ENCODE results near the gene TNFAIP3.

The TNFAIP3 gene

DNA sequence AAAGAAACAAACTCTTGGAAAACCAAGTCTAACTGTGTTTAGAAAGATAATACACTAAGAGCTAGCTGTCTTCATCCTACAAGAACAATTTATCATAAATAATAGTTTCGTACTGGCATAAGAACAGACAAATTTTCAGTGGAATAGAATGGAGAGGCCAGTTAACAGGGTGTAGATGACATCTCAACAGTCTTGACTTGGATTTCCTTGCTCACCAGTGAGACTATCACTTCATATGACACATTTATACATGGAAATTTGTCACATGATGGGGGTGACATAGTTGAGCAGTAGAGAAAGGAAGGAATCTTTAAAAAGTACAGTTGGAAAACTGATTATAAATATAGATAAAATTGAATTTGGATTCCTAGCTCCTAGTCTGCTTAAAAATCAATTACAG is 35.6 kb downstream of the TNFAIP3 start:
- no peak for DNase-seq (ENCODE audit: low spot score)

DNA sequence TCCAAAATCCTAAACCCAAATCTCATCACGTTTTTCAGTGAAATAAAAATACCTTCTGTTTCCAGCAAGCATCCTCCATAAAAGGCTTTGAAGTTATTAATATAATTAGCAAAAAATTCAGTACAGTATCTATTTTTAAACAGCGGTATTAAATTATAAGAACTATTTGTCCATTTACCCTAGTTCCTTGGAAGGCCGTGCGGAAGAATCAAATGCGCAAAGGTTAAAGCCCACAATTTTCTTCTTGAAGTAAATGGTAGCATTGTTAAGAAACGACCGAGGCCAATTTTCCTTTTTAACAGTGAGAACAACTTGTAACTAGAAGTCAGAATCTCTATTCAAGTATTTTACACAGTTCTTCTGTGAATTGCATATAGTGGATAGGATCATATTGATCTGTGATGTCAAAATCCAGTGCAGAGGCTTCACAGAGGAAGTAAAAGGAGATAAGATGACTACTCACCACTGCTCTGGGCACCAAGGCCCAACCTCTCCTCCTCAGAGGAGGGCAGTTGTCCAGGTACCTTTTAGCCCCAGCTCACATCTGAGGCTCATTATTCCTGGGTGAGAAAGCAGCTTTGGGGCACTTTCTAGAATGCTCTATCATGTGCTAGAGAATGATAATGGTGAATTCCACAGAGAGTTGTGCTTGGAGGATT is 36.3 kb downstream of the TNFAIP3 start:
- no peak for DNase-seq (ENCODE audit: low spot score)

DNA sequence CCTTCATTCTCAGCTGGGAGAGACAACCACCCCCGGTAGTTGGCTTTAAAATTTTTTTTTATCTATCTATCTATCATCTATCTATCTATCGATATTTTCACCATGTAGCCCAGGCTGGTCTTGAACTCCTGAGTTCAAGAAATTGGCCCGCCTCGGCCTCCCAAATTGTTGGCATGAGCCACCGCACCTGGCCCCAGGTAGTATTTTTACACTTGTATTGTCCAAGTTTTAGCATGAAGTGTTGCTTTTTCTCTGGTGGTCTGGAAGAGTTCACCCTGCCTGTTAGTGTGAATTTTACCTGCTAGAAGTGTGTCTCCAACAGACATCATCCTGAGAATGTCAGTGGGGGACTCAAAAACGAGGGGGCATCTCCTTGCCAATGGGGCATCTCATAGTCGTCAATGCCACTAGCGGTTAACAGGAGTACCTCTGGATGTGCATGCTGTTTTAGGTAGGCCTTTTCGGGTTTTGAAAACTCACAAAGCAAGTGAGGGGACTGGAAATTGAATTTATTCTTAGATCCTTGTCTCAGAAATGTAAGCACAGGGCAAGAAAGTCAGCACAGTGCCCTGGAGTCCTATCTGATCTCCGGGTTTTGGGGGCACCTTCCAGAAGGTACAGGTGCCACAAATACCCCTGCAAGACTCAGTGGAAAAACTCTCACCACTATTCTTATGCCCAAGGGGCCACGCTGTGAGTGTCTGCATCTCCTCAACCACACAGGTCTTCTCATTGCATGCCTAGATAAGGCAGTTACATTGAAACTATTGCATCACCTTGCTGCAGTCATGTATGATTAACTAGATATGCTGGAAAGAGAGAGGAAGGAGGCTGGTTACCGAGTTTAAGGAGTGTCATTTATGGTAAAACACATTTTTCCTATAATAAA is 37.1 kb downstream of the TNFAIP3 start:
- no peak for DNase-seq (ENCODE audit: low spot score)

DNA sequence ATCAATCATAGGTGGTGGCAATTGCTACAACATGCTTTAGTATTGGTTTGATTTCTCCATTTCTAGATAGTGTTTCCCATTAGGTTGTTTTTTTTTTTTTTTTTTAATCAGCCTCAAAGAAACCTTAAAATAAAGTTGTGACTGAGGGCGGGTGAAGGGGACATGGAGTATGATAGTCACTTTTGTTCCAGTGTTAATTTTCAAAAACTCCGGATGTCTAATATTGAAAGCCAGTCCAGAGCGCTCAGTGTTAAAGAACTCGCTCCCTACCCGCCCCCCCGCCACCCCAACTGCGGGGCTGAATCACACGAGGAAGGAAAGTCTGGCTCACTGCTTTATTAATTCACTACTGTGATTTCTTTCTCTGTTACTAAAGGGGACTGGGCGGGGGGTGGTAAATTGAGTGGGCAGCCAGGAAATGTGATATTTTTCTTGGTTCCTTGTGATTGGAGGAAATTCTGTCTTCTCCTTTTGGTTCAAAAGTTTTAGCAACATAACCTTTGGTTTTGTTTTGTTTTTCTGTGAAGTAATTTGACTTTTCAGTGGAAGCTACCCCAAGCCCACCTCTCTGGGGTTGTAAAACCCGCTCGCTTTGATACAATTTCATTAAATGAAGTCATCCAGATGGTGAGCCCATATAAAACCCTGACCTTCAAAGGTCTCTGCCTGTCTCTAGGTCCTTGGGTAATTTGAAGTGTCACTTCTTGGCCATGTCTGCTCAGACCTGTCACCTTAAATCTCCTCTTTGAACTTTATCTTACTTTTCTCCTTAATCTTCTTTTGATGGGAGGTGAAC is 38.0 kb downstream of the TNFAIP3 start:
- no peak for DNase-seq (ENCODE audit: low spot score)

DNA sequence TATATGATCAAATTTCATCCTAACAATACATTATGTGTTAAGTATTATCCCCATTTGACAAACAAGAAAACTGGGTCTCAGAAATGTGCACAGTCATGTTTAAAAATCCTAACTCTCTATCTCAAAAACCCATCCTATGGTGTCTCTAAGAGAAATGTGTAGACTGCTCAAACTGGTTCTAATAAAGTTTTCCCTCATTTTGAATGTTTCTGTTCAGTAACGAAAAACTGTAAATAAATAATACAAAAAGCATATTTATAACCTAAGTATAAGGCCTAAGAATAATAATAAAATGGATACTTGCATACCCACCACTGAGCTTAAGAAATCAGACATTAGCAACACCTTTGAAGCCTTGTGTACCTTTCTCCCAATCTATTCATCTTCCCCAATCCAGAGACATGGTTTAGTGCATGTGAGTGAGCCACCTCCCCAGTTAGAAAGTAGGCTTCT is 39.0 kb downstream of the TNFAIP3 start:
- DNase-seq (ENCODE audit: low spot score): no peak

DNA sequence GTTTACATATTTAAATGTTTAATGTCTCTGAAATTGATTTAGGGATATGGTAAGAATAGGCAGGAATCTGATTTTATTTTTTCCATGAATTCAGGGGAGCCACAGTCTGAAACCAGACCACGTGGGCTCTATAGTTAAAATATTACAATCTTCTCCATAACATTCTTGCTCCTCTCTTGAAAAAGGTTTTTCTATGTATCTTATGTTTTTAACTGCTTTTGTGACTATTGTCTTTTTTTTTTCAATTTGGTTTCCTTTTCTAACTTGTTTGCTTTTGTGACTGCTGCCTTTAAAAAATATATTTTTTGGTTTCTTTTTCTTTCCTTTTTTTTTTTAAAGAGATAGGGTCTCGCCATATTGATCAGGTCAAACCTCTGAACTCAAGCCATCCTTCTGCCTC is 40.1 kb downstream of the TNFAIP3 start:
- DNase-seq (ENCODE audit: low spot score): no peak

DNA sequence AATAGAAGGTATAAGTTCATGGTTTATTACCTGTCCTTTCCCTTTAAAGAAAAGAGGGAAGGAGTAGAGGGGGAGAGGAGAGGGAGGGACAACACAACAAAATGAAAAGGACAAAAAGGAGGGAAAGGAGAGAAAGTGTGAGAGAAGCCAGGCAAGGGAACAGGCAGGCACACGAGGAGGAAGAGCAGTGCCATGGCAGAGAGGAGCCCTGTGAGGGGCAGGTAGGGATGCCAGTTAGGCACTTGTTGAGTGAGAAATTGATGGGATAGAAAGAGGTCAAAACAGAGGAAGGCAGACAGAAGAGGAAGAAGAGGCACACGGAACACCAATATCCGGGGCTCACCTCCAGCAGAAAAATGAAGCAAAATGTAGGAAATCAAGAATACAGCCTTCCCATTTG is 42.5 kb downstream of the TNFAIP3 start:
- DNase-seq (ENCODE audit: low spot score): no peak

DNA sequence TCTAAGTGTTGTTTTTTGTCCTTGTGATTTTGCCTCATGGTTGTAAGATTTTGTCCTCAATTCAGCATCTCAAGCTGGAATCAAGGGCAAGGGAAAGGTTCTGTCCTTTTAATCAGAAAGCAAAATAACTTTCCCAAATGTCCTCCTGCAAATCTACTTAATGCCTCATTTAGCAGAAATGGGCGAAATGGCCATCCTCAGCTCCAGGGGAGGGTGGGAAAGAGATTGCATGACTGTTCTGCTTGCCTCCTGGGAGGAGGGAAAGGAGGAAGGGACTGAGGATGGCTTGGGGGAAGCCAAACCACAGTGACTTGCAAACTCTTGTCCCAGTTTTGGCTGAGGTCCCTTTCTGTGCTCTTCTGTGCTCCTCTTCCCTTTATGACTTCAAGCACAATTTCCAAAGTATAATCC is 43.4 kb downstream of the TNFAIP3 start:
- DNase-seq (ENCODE audit: low spot score): no peak

DNA sequence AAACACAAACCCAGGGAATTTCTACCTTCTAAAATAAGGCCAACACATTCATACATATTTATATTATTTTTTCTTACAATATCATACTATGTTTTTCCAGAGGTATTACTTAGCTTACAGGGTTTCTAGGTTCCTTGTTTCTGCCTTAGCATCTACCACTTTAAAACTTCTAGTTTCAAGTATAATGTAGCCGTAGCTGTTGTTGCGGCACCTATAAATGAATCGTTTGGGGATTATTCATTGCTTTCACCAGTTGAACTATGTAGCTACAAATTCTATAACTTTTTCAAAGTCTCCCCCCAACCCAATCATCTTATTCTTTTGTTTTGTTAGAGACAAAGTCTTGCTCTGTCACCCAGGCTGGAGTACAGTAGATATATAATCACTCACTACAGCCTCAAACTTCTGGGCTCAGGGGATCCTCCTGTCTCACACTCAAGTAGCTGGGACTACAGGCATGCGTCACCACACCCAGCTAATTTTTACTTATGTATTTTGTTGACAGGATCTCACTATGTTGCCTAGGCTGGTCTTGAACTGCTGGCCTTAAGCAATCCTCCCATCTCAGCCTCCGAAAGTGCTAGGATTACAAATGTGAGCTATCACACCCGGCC is 43.9 kb downstream of the TNFAIP3 start:
- DNase-seq (ENCODE audit: low spot score): no peak

DNA sequence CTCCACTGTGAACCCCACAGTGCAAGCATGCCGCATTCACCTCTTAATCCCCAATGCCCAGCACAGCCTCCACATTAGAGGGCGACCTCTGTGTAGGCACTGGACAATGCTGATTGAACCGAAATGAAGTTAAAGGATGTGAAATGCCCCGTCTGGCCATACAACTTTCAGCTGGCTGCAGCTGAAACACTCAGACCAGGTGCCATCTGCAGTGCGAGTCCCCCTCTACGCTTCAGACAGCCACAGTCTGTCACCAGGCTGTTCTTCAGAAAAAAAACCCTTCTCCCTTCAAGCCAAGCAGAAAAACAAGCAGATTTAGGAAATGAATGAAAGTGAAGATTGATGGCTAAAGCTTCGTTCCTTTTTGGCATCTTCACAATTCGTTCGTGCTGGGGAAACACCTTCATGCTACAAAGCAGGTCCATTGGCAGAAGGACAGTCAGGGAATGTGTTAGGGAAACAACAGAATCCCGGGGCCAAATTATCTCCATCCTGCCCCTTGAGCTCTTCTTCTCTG is 44.7 kb downstream of the TNFAIP3 start:
- DNase-seq (ENCODE audit: low spot score): no peak

DNA sequence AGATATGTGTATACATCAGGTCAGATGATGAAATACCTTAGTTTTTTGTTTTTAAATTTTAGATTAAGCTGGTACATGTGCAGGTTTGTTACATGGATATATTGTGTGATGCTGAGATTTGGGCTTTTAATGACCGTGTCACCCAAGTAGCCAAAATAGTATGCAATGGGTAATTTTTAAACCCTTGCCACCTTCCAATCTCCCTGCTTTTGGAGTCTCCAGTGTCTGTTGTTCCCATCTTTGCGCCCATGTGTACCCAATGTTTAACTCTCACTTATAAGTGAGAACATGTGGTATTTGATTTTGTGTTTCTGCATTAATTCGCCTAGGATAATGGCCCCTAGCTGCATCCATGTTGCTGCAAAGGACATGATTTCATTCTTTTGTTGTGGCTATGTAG is 45.8 kb downstream of the TNFAIP3 start:
- DNase-seq (ENCODE audit: low spot score): no peak

DNA sequence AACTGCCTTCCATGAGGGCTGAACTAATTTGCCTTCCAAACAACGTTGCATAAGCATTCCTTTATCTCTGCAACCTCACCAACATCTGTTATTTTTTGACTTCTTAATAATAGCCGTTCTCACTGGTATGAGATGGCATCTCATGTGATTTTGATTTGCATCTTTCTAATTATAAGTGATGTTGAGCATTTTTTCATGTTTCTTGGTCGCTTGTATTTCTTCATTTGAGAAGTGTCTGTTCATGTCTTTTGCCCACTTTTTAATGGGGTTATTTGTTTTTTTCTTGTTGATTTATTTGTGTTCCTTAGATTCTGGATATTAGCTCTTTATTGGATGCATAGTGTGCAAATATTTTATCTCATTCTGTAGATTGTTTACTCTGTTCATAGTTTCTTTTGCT is 46.4 kb downstream of the TNFAIP3 start:
- no peak for DNase-seq (ENCODE audit: low spot score)

DNA sequence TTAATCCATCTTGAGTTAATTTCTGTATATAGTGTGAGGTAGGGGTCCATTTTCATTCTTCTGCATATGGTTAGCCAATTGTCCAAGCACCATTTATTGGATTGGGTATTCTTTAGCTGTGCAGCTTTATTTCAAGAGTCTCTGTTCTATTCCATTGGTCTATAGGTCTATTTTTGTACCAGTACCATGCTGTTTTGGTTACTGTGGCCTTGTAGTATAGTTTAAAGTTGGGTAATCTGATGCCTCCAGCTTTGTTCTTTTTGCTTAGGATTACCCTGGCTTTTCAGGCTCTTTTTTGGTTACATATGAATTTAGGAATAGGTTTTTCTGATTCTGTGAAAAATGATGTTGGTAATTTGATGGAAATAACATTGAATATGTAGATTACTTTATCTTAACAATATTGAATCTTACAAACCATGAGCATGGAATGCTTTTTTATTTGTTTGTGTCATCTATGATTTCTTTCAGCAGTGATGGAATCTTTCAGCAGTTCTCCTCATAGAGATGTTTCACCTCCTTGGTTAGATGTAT is 47.0 kb downstream of the TNFAIP3 start:
- DNase-seq (ENCODE audit: low spot score): no peak

DNA sequence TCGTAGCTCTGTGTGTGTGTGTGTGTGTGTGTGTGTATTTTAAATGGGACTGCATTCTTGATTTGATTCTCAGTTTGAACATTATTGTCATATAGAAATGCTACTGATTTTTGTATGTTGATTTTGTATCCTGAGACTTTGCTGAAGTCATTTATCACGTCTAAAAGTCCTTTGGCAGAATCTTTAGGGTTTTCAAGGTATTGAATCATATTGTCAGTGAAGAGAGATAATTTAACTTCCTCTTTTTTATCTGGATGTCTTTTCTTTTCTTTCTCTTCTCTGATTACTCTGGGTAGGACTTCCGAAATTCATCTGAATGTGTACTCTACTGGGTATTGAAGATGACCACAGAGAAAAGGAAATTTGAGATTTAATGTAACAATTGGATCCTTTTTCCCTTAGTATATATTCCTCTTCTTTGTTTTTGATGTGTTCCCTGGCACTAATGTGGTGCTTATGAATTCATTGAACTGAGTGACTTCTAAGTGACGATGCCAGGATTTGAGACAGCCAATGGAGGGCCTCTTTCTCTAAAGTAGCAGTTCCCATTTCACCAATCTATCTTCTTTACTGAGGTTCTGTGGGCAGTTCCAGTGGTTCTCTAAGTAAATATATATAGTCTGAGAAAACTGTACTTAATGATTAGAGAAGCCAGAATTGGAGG is 47.6 kb downstream of the TNFAIP3 start:
- no peak for DNase-seq (ENCODE audit: low spot score)

DNA sequence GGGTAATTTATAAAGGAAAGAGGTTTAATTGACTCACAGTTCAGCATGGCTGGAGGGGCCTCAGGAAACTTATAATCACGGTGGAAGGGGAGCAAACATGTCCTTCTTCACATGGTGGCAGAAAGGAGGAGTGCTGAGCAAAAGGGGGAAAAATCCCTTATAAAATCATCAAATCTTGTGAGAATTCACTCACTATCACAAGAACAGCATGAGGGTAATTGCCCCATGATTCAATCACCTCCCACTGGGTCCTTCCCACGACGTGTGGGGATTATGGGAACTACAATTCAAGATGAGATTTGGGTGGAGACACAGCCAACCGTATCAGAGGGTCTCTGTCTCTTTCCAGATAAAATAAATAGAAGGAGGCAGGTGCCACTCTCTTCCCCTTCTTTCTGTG is 48.7 kb downstream of the TNFAIP3 start:
- DNase-seq (ENCODE audit: low spot score): no peak

DNA sequence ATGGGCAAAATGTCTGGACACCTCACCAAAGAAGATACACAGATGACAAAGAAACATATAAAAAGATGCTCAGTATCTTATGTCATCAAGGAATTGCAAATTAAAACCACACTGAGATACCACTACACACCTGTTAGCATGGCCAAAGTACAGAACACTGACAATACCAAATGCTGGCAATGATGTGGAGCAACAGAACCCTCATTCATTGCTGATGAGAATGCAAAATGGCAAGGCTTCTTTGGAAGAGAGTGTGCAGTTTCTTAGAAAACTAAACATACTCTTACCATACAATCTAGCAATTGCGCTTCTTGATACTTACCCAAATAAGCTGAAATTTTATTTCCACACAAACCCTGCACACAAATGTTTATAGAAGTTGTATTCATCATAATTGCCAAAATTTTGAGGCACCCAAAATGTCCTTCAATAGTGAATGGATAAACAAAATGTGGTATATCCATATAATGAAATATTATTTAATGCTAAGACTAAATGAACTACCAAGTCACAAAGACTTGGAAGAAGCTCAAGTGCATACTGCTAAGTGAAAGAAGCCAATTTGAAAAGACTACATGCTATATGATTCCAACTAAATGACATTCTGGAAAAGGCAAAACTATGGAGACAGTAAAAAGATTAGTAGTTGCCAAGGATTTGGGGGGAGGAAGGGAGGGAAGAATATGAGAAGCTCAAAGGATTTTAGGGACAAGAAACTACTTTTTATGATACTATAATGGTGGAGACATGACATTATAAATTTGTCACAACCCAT is 50.7 kb downstream of the TNFAIP3 start:
- no peak for DNase-seq (ENCODE audit: low spot score)

DNA sequence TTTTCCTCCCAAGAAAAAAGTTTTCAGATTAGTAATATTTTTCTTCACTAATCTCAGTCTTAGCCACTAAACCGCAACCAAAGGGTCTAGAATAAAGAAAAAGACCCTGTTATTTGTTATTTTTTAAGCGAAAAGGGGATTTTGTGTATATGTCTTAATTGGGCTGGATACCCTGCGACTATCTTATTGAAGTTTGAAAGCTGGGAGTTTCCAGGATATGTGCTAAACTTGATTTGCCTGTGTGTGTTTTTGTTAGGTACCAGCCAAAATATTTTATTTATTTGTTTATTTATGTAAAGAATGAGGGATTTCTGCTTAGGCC is 52.4 kb downstream of the TNFAIP3 start:
- DNase-seq (ENCODE audit: low spot score): no peak

DNA sequence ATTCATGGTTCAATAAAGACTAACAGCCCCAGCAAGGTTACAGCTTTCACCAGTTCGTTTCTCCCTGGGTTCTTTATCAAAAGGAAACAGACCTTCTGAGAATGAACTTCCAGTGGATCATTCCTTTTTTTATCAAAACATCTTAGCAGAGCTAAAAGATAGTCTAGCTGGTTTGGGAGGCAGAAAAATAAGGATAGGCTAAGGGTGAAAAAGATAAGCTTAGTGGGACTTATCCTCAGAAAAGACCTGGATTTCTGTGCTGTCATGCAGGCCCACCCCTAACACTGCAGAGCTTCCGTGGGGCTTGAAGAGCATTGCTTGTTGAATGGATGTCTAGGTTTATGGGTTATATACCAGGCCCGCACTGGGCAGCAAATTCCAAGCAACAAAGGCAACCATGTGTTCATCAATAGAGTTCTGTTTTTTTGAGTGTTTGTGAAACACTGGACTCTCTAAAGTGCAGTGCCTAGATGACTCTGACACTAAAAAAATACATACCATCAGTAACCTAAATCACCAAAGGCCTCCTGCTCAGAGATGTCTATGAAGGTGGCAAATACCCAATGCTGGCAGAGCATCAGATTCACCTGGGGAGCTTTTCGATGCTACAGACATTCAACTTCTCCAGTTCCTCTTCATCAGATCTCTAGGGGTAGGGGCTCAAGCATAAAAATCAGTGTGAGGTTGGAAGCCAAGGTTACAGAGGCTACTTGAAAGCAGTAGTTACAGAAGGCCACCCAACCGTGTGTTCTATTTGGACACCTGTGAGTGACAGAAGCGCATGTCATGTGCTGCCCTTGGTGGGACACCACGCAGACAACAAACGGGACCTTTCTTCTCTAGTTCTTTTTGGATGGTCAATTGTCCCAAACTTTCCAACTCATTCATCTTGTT is 53.0 kb downstream of the TNFAIP3 start:
- no peak for DNase-seq (ENCODE audit: low spot score)

DNA sequence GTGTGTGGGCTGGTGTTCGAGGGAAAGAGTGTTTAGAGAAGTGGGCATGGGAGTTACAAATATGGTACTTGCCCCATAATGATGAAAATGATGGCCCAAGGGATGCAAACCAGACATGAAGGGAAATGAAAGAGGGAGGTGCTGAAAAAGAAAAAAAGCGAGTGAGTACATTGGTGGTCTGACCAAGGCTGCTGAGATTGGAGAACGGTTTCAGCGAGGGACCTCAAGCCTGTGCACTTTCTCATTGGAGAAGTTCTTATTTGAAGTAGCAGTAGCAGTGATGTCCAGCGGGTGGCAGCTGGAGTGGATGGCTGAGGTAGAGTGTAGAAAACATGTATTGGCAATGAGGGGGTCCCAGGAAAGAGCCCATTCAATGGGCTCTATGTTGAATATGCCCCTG is 54.8 kb downstream of the TNFAIP3 start:
- DNase-seq (ENCODE audit: low spot score): no peak
